NB4 (cell line): ENCODE results near the gene ROR2.

Source experiments
- CTCF ChIP-seq: IDR thresholded peaks from one replicate; pipeline ENCODE4 v1.5.1; 2012; ENCODE audit warnings: low read depth, low read length
- MYC ChIP-seq: IDR thresholded peaks from 2 replicates; pipeline ENCODE4 v1.6.1; 2011; ENCODE audit warnings: low read depth, low read length
- POLR2A ChIP-seq: IDR thresholded peaks from 2 replicates; pipeline ENCODE4 v1.6.1; 2011; ENCODE audit warnings: mild to moderate bottlenecking; ENCODE audit not compliant: insufficient read length; ENCODE audit errors: extremely low read depth

DNA sequence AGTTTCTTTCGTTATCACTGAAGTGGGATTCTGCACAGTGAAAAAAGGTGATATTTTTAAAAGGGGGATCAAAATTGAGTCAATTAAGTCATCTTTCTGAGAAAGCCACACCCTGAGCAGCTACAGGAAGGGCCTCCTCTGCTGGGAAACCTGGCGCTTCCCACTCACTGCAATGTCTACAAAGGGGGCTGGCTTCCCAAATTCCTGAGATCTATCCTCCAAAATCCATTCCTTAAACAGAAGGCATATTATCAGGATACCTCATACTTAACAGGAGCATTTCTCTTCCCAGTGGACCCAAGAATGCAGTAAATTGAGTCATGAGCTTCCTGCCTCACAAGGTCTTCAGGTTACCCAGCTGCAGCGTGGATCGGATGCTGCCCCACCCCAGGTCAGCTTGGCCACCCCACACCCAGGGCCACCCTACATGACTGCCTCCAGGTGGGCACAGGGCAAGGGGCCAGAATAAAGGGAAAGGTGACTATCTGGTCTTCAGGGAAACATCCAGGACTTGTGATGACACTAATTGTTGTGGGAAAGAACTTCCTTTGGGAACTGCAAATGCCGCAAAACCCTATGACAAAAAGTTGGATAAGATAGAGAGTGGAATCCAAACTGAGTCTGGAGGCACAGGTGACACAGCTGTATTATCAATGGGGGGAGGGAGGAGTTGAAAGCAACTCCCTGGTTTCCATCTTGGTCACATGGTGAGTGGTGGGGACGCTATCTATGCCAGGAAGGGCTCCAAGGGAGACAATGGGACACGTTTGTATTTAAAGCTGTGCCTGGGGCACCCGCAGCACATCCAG is 42.3 kb downstream of the ROR2 start:
- TF ChIP-seq CTCF: no peak
- no peak for TF ChIP-seq POLR2A
- TF ChIP-seq MYC: no peak
